Astrocyte of the cerebellum (primary cell): ENCODE results near the gene KPNA1.
"Not testable (repeated sequence)": the region's sequence is repeated elsewhere in the genome, so short reads cannot be mapped to it uniquely, and the experiment has no call there.

Experiments used
- DNase-seq: peaks from one replicate; pipeline ENCODE4 v3.0.0-alpha.2; 2011; ENCODE audit warnings: low read depth
- H3K4me3 ChIP-seq: 2 replicates; pipeline ENCODE4 v1.5.1; 2011; ENCODE audit warnings: mild to moderate bottlenecking, low read depth, low read length, moderate library complexity
- in situ Hi-C: cut with HindIII; loops from 2 replicates; pipeline ENCODE4 v1.10.0; 2017; ENCODE audit warnings: low sequenced_read_pairs
- TF ChIP-seq, protein P1 (sequence below): IDR thresholded peaks from 2 replicates; pipeline ENCODE4 v1.5.1; 2012; ENCODE audit warnings: low read length, low read depth, moderate library complexity, mild to moderate bottlenecking; ENCODE audit errors: missing control alignments

Gene KPNA1

DNA sequence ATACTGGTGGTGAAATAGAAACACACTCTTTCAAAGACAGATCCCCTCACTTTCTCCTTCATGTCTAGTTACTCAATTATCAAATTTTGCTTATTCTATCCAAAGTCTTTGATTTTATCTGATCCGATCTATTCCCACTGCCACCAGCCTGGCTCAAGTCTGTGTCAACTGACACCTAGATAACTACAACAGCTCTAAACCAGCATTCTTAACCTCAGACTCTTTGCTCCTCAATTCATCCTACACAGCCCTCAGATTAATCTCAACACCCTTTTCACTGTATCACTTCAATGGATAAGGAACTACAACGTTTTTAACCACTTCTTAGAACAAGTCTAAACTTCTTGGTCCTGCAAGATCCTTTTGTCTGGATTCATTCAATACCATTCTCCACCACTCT is 9.1 kb downstream of the KPNA1 start:
- in situ Hi-C loops: loop anchor here (5.0 kb wide), 1 partner anchor 62 kb away; no protein-coding TSS in a partner anchor
- DNase-seq: no peak
- no peak overlapping the region for H3K4me3 ChIP-seq
- TF ChIP-seq, protein P1, sequence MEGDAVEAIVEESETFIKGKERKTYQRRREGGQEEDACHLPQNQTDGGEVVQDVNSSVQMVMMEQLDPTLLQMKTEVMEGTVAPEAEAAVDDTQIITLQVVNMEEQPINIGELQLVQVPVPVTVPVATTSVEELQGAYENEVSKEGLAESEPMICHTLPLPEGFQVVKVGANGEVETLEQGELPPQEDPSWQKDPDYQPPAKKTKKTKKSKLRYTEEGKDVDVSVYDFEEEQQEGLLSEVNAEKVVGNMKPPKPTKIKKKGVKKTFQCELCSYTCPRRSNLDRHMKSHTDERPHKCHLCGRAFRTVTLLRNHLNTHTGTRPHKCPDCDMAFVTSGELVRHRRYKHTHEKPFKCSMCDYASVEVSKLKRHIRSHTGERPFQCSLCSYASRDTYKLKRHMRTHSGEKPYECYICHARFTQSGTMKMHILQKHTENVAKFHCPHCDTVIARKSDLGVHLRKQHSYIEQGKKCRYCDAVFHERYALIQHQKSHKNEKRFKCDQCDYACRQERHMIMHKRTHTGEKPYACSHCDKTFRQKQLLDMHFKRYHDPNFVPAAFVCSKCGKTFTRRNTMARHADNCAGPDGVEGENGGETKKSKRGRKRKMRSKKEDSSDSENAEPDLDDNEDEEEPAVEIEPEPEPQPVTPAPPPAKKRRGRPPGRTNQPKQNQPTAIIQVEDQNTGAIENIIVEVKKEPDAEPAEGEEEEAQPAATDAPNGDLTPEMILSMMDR: no peak

DNA sequence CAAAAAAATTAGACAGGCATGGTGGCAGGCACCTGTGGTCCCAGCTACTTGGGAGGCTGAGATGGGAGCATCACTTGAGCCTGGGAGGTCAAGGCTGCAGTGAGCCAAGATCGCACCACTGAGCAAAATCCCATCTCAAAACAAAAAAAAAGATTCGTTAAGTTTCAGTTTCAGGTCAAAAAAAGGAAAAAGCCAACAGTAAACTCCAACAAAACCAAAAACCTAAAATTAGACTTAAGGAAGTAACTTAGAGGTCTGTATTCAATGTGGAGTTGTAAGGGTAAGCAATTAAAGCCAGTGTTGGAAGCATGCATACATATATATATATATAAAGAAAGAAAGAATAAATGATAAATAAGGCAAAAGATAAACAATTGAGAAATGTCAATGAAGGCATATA is 11.8 kb downstream of the KPNA1 start:
- in situ Hi-C loops: no loop called here
- H3K4me3 ChIP-seq: no peak overlapping the region
- TF ChIP-seq, protein P1: no peak
- DNase-seq: no peak

DNA sequence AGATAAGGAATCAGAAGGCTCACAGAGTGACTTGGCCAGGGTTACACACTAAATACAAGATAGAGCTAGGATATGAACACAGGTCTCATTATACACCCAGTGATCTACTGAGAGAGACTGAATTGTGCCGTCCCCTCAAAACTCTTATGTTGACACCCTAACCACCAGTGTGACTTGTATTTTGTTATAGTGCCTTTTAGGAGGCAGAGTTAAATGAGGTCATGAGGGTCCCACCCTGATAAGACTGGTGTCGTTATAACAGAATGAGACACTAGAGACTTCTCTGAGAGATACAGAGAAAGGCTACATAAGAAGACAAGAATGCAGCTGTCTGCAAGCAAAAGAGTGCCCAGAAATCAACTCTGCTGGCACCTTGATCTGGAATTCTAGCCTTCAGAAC is 12.6 kb downstream of the KPNA1 start:
- TF ChIP-seq, protein P1: no peak
- in situ Hi-C loops: no loop called here
- no peak overlapping the region for H3K4me3 ChIP-seq
- no peak for DNase-seq

DNA sequence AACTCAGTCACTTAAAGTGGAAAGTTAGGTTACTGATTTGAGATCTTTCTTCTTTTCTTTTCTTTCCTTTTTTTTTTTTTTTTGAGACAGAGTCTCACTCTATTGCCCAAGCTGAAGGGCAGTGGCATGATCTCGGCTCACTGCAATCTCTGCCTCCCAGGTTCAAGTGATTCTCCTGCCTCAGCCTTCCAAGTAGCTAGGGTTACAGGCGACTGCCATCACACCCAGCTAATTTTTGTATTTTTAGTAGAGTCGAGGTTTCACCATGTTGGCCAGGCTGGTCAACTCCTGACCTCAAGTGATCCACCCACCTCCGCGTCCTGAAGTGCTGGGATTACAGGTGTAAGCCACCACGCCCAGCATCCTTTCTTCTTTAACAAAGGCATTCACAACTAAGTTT is 13.8 kb downstream of the KPNA1 start:
- in situ Hi-C loops, DNase-seq, H3K4me3 ChIP-seq: not testable (repeated sequence)

DNA sequence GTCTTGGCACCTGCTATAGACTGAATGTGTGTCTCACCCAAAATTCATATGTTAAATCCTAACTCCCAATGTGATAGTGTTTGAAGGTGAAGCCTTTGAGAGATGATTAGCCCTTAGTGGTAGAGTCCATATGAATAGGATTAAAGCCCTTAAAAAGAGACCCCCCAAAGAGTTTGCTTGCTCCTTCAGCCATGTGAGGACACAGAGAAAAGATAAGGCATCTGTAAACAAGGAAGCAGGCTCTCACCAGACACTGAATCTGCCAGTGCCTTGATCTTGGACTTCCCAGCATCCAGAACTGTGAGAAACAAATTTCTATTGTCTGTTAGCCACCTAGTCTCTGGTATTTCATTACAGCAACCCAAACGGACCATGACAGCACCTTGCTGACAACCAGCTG is 16.6 kb downstream of the KPNA1 start:
- no peak overlapping the region for H3K4me3 ChIP-seq
- DNase-seq: no peak
- in situ Hi-C loops: no loop called here
- TF ChIP-seq, protein P1: no peak

DNA sequence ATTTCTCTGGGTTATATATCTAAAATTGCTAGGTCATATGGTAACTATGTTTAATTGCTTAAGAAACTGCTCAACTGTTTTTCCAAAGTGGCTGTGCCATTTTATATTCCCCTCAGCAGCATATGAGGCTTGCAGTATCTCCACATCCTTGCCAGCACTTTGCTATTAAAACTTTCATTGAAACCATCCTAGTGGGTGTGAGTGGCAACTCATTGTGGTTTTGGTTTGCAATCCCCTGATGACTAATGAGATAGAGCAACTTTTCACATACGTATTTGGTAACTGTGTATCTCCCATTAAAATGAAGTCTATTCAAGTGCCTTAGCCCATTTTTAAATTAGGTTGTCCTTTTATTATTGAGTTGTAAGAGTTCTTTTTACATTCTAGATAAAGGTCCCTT is 17.3 kb downstream of the KPNA1 start:
- in situ Hi-C loops: no loop called here

DNA sequence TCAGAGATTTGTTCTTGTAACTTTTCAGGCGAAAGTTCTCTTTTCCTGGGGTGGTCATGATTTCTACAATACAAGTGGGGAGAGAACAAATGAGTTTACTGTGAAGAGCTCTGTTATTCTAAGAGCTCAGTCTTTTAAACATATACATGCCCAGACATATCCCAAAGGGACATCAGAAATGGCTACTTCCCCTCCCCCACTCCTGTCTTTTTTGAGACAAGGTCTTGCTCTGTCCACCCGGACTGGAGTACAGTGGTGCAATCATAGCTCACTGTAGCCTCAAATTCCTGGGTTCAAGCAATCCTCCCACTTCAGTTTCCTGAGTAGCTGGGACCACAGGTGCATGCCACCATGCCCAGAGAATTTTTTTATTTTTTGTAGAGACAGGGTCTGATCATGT is 18.2 kb downstream of the KPNA1 start:
- TF ChIP-seq, protein P1: no peak
- in situ Hi-C loops: no loop called here
- H3K4me3 ChIP-seq: no peak overlapping the region
- no peak for DNase-seq

More for the DNA sequence above, 17.3 kb downstream of the KPNA1 start:
- no peak overlapping the region for H3K4me3 ChIP-seq
- TF ChIP-seq, protein P1: no peak
- peak; percentile 79 for DNase-seq
